Mucosa of descending colon (tissue), 3 donors: ENCODE measurements around the gene CD33. TPM values are rescaled to one million over a fixed set of nuclear protein-coding genes. Genes with fewer than 3 reads are reported as not detected.

Source experiments
- ATAC-seq: fragments of 200-7000 bp; cut with Tn5 transposase; one replicate; pipeline ENCODE4 v1.9.1; 2020; ENCODE audit warnings: mild to moderate bottlenecking, moderate library complexity
- DNase-seq, 3 donors: peaks; one replicate each; pipeline ENCODE4 v3.0.0-alpha.2; 2020
- H3K36me3 ChIP-seq: fragments of 200-600 bp; one replicate; pipeline ENCODE4 v1.8.0; 2021; ENCODE audit warnings: low read depth, mild to moderate bottlenecking
- H3K4me1 ChIP-seq: fragments of 200-600 bp; one replicate; pipeline ENCODE4 v1.8.0; 2021; ENCODE audit warnings: low read depth, mild to moderate bottlenecking
- H3K4me3 ChIP-seq: fragments of 200-600 bp; one replicate; pipeline ENCODE4 v1.8.0; 2021; ENCODE audit warnings: mild to moderate bottlenecking
- H3K9me3 ChIP-seq: fragments of 200-600 bp; one replicate; pipeline ENCODE4 v1.8.0; 2021; ENCODE audit warnings: mild to moderate bottlenecking
- CTCF ChIP-seq: fragments of 200-600 bp; IDR thresholded peaks from one replicate; pipeline ENCODE4 v1.8.0; 2022; ENCODE audit warnings: antibody characterized with exemption, mild to moderate bottlenecking
- intact Hi-C, 2 donors: fragments of 100-400 bp; cut with DNase I in 1 of 2; cut with micrococcal nuclease in 1 of 2; formaldehyde crosslinking; loops; one replicate each; pipeline versions ENCODE4 v1.11.0 to v1.11.1; 2022; cut with DNase I, micrococcal nuclease
- total RNA-seq, 3 donors: library from RNA; stranded (reverse); fragmentation: NEBNext Ultra II Directional in 2 of 3; extraction: Animal tissue kit (Norgen Biotek cat#: 25700) in 2 of 3; gene quantifications; one replicate each; pipeline versions ENCODE4 v1.2.1 to v1.2.4, GENCODE V29; 2021 to 2023
- donor health status: DM: no; HTN: no; CAD: no; lungs with moderate emphysema.
- donor health status: DM: no; HTN: no; CAD: no.
- donor health status: DM: no; HTN: yes; CAD: no.

CD33 gene
- total RNA-seq, 3 donors from 2014 or later, result 1.0 to 6.9 (median 6.9) TPM

GRCh38 chr19:51252306-51253079, 27.6 kb downstream of the CD33 start:
- ATAC-seq (no peak), DNase-seq (no peak)
- Histone ChIP-seq H3K9me3 (no peaks in the 10 kb centered on the region), H3K4me1 (no peaks in the 10 kb centered on the region), H3K36me3 (no peaks in the 10 kb centered on the region), H3K4me3 (no peak overlapping the region)
- intact Hi-C loops, result no loop called here
- TF ChIP-seq CTCF, result no peak

DNA sequence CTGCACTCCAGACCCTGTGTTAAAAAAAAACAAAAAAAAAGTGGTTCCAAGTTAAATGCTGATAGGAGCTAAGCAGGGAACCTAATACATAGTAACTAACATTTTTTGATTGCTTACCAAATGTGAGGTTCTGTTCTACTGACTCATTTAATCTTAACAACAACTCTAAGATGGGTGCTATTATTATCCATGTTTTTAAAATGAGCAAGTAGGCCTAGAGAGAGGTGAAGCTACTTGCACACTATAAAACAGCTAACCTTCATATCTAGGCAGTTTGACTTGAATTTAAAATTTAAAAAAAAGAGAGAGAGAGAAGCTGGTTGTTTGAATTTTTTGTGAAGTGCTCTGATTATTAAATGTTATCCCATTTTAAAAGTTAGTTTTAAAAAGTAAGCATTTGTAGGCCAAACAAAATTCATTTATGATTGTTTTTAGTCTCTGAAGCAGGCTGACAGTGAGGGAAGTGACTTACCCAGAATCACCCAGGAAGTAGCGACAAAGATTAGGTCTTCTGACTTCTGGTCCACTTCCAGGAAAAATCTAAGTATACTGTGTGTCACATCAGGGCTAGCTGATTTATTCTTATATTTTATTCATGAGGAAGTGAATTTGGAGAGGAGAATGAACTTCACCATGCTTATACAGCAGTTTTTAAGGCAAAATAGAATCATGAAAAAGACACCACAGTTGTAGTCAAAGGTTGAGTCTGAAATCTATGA, 28.4 kb downstream of the CD33 start:
- no peak overlapping the region for H3K4me3 ChIP-seq
- no peaks in the 10 kb centered on the region for H3K36me3 ChIP-seq
- no peaks in the 10 kb centered on the region for H3K4me1 ChIP-seq
- DNase-seq, result no peak
- intact Hi-C loops, result no loop called here
- TF ChIP-seq CTCF, result no peak
- H3K9me3 ChIP-seq, result no peaks in the 10 kb centered on the region
- no peak for ATAC-seq

GRCh38 chr19:51256155-51256625, 31.3 kb downstream of the CD33 start:
- Histone ChIP-seq H3K4me3 (no peak overlapping the region), H3K36me3 (no peaks in the 10 kb centered on the region), H3K9me3 (no peaks in the 10 kb centered on the region), H3K4me1 (no peaks in the 10 kb centered on the region)
- intact Hi-C loops, result no loop called here
- TF ChIP-seq CTCF, result no peak
- DNase-seq (no peak), ATAC-seq (no peak)

GRCh38 chr19:51257471-51257870, 32.6 kb downstream of the CD33 start:
- no peak for TF ChIP-seq CTCF
- H3K36me3 ChIP-seq, result no peaks in the 10 kb centered on the region
- ATAC-seq (no peak), DNase-seq (no peak)
- H3K4me1 ChIP-seq, result no peaks in the 10 kb centered on the region
- H3K4me3 ChIP-seq, result no peak overlapping the region
- H3K9me3 ChIP-seq, result no peaks in the 10 kb centered on the region
- intact Hi-C loops, result no loop called here

DNA sequence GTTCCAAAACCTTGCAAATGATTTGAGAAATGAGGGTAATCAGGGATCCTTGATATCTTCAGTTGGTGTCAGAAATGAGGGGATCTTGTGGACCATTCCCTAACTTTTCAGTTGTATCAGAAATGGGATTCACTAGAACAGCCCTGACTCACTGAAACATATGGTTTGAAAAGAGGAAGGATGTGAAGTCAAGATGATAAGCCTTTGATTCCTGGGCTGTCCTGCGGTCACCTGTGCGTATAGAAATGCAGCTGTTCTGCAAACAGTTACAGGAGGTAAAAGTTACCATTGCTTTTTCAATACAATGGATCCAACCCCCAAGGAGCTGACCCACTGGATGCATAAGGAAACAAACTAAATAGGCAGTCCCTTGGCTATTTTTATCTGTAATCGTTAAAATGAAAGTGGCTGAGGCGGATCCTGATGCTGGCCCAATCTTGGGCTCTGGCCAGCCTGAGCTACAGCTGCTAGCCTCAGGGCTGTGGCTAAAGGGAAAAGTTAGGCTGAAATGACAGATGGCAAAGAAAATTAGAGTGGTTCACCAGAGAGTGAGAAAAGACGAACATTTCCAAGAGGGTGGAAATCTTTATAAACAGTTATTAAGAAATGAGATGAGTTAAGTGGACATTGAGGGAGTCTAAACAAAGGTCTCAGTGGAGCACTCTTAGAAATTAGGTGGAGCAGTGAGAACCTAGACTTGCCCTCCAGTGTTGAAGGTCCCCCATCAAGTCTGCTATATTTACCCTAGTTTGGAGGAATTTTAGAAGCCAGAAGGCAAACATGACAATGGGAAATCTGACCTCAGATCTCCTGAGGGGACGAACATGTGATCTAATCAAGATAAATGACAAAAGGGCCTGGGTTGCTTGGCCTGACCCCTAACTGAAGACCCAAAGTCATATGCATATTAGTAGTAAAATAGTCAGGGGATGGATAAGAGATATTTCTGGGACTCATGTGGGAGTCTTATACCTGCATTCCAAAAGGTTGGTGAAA, 33.6 kb downstream of the CD33 start:
- H3K4me3 ChIP-seq, result no peak overlapping the region
- ATAC-seq (no peak), DNase-seq (no peak)
- H3K36me3 ChIP-seq, result no peaks in the 10 kb centered on the region
- intact Hi-C loops, result no loop called here
- TF ChIP-seq CTCF, result no peak
- no peaks in the 10 kb centered on the region for H3K4me1 ChIP-seq
- H3K9me3 ChIP-seq, result no peaks in the 10 kb centered on the region
